Measurements from ENCODE around the gene ZNF853.
"Not testable (repeated sequence)": the region's sequence is repeated elsewhere in the genome, so short reads cannot be mapped to it uniquely, and the experiment has no call there.

The ZNF853 gene

GRCh38 chr7:6606866-6607583, 8.4 kb upstream of the ZNF853 start:
- no peak for DNase-seq
- ATAC-seq: no peak

DNA sequence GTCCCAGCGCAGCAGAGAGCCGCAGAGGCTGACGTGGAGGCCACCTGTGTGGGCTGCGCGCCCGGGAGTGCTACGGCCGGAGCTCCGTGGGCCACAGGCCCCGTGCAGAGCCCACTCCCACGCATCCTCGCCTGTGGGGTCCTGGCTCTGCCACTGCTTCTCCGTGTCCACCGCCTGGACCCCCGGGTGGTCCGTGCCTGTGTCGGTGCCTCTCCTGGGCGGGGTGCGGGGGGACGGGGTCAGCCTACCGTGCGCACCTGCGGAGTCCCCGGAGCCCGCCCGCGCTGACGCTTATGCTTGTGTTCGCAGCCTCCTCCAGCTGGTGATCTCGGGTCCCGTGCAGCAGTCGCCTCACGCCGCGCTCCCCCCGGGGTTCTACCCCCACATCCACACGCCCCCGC, 7.8 kb upstream of the ZNF853 start:
- peak; percentile 12 for ATAC-seq
- no peak for DNase-seq

- ATAC-seq (no peak), DNase-seq (no peak)
Observed at GRCh38 chr7:6608081-6608480, 7.3 kb upstream of the ZNF853 start.

GRCh38 chr7:6608794-6609193, 6.6 kb upstream of the ZNF853 start:
- no peak for DNase-seq
- no peak for ATAC-seq

- no peak for ATAC-seq
- no peak for DNase-seq
Observed at GRCh38 chr7:6612819-6613218, 2.6 kb upstream of the ZNF853 start.

- DNase-seq: no peak
- ATAC-seq: no peak
Observed at GRCh38 chr7:6613706-6614105, 1.7 kb upstream of the ZNF853 start.

- DNase-seq (no peak), ATAC-seq (peak; percentile 10)
Observed at GRCh38 chr7:6615723-6616555, 529 bp downstream of the ZNF853 start.

DNA sequence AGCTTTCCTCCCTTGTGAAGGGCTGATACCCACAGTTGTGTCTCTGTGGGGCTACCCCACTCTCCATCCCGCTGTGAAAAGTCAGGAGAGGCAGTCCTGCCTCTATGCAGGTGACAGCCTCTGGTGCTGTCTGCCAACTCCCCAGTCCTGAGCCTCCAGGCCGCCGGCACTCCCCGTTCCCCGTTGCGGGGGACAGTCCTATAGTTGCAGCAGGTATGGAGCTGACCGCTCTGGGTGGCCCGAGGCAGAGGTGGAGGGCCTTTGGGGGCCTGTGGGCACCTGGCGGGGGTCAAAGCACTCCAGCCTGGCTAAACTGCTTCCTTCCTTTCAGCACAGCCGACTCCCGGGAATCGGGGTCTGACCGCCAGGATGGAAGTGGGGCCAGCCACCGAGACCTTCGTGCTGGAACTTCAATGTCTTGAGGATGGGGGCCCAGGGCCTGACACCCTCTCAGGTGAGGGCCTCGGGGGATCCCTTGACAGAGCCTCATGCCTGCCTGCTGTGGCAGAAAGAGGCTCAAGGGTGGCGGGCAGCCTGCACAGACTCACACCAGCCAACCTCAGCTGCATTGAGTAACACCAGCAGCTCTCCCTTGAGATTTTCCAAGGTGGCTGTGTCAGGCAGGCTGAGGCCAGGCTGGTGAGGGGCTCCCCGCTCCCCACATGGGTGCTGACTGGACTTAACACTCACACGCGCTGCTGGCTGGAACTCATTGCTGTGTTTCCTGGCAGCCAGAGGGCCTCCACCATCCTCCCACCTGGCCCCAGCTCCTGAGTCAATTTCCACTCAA, 1.6 kb downstream of the ZNF853 start:
- DNase-seq: no peak
- no peak for ATAC-seq

DNA sequence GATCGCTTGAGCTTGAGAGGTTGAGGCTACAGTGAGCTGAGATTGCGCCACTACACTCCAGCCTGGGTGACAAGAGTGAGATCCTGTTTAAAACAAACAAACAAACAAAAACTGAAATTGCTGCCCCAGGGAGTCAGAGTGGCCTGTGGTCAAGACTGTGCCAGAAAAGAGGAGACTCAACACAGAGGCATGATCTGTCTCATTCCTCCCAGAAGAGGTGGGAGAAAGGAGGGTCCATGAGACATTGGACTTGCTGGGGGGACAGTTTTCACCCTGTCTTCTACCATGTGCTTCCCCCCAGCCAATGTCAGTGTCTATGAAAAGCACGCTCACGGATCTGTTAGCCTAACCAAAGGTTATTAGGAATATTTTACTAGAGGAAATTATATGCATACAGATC, 3.2 kb downstream of the ZNF853 start:
- ATAC-seq: no peak
- no peak for DNase-seq

DNA sequence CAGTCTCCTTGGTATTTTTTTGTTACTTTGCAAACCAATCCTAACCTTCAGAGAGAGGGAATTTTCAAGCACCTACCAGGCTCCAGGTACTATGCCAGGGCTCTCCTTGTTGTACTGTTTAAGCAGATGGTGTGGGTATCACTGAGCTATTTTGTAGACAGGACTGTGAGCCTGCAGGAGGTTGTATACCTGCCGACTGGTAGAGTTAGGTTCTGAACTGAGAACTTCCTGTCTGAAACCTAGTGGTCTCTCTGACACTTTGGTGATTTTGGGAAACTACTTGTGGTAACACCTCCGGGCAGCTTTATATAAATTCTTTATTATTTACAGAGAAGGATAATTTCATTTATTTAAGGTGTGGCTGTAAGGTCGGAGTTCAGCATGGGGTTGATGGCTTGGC, 4.6 kb downstream of the ZNF853 start:
- ATAC-seq (peak; percentile 20), DNase-seq (no peak)

- ATAC-seq (no peak), DNase-seq (no peak)
Observed at GRCh38 chr7:6621195-6622133, 6.1 kb downstream of the ZNF853 start.

GRCh38 chr7:6622134-6622710, 6.8 kb downstream of the ZNF853 start:
- no peak for DNase-seq
- ATAC-seq: no peak

- DNase-seq (no peak), ATAC-seq (peak; percentile 34)
Observed at GRCh38 chr7:6623589-6624245, 8.3 kb downstream of the ZNF853 start.

DNA sequence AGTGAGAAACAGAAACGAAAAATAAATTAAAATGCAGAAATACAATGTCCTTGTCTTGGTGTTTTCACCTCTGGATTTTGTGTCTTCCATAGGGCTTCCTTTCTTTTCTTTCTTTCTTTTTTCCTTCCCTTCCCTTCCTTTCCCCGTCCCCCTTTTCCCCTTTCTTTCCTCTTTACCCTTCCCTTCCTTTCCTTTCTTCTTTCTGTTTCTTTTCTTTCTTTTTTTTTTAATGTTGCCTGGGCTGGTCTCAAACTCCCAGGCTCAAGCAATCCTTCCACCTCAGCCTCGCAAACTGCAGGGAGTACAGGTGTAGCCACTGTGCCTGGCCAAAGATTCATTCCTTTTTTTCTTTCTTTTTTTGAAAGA, 8.8 kb downstream of the ZNF853 start:
- DNase-seq (no peak), ATAC-seq (no peak)

- no peak for ATAC-seq
- DNase-seq: no peak
Observed at GRCh38 chr7:6628045-6628444, 12.6 kb downstream of the ZNF853 start.

DNA sequence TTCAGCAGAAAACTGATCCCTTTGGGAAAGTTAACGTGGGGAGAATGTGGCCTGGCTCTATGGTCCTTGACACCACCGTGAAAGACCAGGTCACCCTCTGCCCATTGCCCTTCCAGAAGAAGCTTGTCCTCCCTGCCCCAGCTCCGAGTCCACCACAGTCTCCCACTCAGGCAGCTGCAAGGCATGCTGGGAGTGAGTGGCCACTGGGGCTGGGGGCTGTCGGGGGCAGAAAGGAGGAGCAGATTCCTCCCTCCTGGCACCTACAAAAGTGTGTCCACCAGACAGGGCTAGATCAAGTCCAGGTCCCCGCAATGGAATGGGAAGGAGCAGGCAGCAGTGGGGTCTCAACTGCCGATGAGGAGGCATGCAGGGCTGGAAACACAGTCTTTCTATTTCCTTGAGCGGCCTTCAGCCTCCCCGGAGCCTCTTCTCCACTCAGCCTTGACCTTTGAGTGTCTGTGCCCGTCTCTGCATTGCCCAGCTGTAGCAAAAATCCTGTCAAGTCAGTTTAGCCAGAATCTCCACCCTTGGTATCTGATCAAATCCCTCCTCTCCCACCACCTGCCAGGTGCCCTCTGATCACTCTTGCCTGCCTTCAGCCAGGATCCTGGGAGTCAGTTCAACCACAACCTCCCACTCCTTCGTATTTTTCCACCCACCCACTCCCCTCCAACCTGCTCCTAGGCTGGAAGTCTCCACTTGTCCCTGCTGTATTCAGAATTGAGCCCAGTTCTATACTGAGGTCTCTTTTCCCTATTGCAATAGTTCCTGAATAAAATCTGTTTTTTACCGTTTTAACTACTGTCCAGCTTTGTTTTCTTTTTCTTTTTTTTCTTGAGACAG, 14.8 kb downstream of the ZNF853 start:
- no peak for DNase-seq
- ATAC-seq: no peak

- ATAC-seq: peak; percentile 16
- DNase-seq: no peak
Observed at GRCh38 chr7:6631605-6632004, 16.2 kb downstream of the ZNF853 start.

DNA sequence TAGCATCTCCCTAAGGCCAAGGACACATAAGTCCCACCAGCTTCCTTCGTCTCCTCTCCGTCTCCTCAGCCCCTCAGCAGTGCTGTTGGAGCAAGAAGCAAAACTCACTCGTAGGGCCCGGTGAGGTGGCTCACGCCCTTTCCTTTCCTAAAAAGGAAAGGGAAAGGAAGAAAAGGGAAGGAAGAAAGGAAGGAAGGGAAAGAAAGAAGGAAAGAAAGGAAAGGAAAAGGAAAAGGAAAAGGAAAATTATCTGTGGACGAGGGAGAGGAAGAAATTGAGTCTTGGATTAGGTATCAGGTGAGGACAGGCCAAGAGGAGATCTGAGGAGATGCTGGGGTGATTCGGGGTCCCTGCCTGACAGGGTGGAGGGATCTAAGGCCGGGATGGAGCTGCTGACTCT, 18.6 kb downstream of the ZNF853 start:
- ATAC-seq: no peak
- DNase-seq: no peak

DNA sequence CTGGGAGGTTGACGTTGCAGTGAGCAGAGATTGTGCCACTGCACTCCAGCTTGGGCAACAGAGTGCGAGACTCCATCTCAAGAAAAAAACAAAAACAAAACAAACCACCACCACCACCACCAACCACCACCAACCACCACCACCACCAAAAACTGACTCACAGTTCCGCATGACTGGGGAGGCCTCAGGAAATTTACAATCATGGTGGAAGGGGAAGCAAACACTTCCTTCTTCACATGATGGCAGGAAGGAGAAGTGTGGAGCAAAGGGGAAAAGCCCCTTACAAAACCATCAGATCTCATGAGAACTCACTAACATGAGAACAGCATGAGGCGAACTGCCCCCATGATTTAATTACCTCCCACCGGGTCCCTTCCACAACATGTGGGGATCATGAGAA, 19.6 kb downstream of the ZNF853 start:
- not testable (repeated sequence) for ATAC-seq

More for the DNA sequence above, 19.6 kb downstream of the ZNF853 start:
- not testable (repeated sequence) for DNase-seq
